HepG2 (cell line): ENCODE measurements around the gene CYYR1. TPM values are rescaled to one million over a fixed set of nuclear protein-coding genes. Genes with fewer than 3 reads are reported as not detected.

Source experiments
- ATAC-seq: fragments of 200-7000 bp; cut with Tn5 transposase; 3 replicates; pipeline ENCODE4 v1.9.1; 2020; ENCODE audit warnings: mild to moderate bottlenecking, moderate library complexity
- BruUV-seq: library from RNA; stranded (reverse); fragments of 400-500 nt; replicated peaks from 2 replicates; lab custom pipeline; 2021; lab: Mats Ljungman, UMichigan
- CTCF ChIA-PET: fragments of 300-600 bp; formaldehyde crosslinking; extraction: SDS; loops from one replicate; lab custom pipeline; 2021; ENCODE audit warnings: low total read pairs, inconsistent platforms, low intra/inter-chr PET ratio; lab: Yijun Ruan, JAX
- POLR2A ChIA-PET: fragments of 350-600 bp; sonication (Branson Sonifier 250); formaldehyde crosslinking; loops from one replicate; lab custom pipeline; 2020; ENCODE audit warnings: antibody characterized with exemption, inconsistent platforms; lab: Yijun Ruan, JAX
- DNase-seq: peaks from one replicate; pipeline ENCODE4 v3.0.0-alpha.2; 2015; ENCODE audit warnings: low spot score
- FAIRE-seq: peaks from 3 replicates; lab custom pipeline; 2011; peaks lifted over from hg19 to GRCh38; lab: Jason Lieb, UNC
- H2AFZ ChIP-seq: one replicate; pipeline ENCODE4 v1.6.1; 2011; ENCODE audit warnings: low read length, inconsistent platforms
- H3K27ac ChIP-seq: fragments of 300-600 bp; 3 replicates; pipeline ENCODE4 v1.8.0; 2011; ENCODE audit warnings: mixed run types, mild to moderate bottlenecking, mixed read lengths, low read length, inconsistent platforms; ENCODE audit not compliant: insufficient read depth; ENCODE audit errors: extremely low read length
- H3K27me3 ChIP-seq, 2 experiments: fragments of 200-600 bp in 1 of 2; 2 replicates in 1 of 2; 3 replicates in 1 of 2; pipeline versions ENCODE4 v1.6.0 to v1.8.0; 2011; ENCODE audit warnings: low read length in 2 of 2, mild to moderate bottlenecking in 2 of 2, moderate library complexity in 2 of 2, inconsistent platforms in 1 of 2; ENCODE audit not compliant: insufficient read depth in 2 of 2, control insufficient read depth in 1 of 2
- H3K36me3 ChIP-seq, 2 experiments: fragments of 200-600 bp in 1 of 2; replicated peaks in 1 of 2; 2 replicates in 1 of 2; 3 replicates in 1 of 2; pipeline versions ENCODE4 v1.5.1 to v1.8.0; 2011; ENCODE audit warnings: low read length in 2 of 2, inconsistent platforms in 1 of 2; ENCODE audit not compliant: insufficient read depth in 2 of 2, control insufficient read depth in 1 of 2
- H3K4me1 ChIP-seq: 2 replicates; pipeline ENCODE4 v1.5.1; 2012; ENCODE audit warnings: low read length, inconsistent platforms; ENCODE audit not compliant: insufficient read depth
- H3K4me2 ChIP-seq: 2 replicates; pipeline ENCODE4 v1.6.0; 2011; ENCODE audit warnings: low read depth, low read length, inconsistent platforms
- H3K4me3 ChIP-seq, 3 experiments: fragments of 200-600 bp in 1 of 3; sonication (generic), shearing (Covaris generic) in 1 of 3; replicated peaks in 1 of 3; 2 replicates each; pipeline ENCODE4 v1.5.1; 2011 to 2016; ENCODE audit warnings: low read length in 3 of 3, inconsistent platforms in 2 of 3, low read depth in 2 of 3, mild to moderate bottlenecking in 2 of 3, control low read depth in 1 of 3, mixed read lengths in 1 of 3; ENCODE audit not compliant: insufficient read depth in 1 of 3
- H3K79me2 ChIP-seq: one replicate; pipeline ENCODE4 v1.6.1; 2011; ENCODE audit warnings: low read length, inconsistent platforms; ENCODE audit not compliant: insufficient read depth
- H3K9ac ChIP-seq: 2 replicates; pipeline ENCODE4 v1.6.0; 2011; ENCODE audit warnings: mild to moderate bottlenecking, low read depth, low read length, inconsistent platforms; ENCODE audit not compliant: insufficient read depth
- H3K9me3 ChIP-seq: 2 replicates; pipeline ENCODE4 v1.5.1; 2012; ENCODE audit warnings: mild to moderate bottlenecking, low read length
- H4K20me1 ChIP-seq: 2 replicates; pipeline ENCODE4 v1.6.0; 2011; ENCODE audit warnings: inconsistent platforms, mild to moderate bottlenecking, low read length, moderate library complexity; ENCODE audit not compliant: insufficient read depth
- CHCHD3 ChIP-seq: sonication (generic); formaldehyde crosslinking; IDR thresholded peaks from 2 replicates; pipeline ENCODE4 v1.8.0; 2022; ENCODE audit warnings: mild to moderate bottlenecking, missing genetic modification reagents, moderate library complexity
- FOSL1 ChIP-seq: sonication (generic); formaldehyde crosslinking; IDR thresholded peaks from 2 replicates; pipeline ENCODE4 v1.9.0; 2021; ENCODE audit warnings: missing genetic modification reagents, borderline replicate concordance
- IKZF4 ChIP-seq: sonication (generic); formaldehyde crosslinking; IDR thresholded peaks from 2 replicates; pipeline ENCODE4 v1.5.1; 2020; ENCODE audit warnings: borderline replicate concordance, mild to moderate bottlenecking, low read depth, missing genetic modification reagents; ENCODE audit errors: not compliant biosample characterization
- RARA ChIP-seq: IDR thresholded peaks from 2 replicates; pipeline ENCODE4 v1.6.1; 2016; ENCODE audit warnings: missing genetic modification reagents, missing compliant biosample characterization
- SATB2 ChIP-seq: sonication (generic); formaldehyde crosslinking; IDR thresholded peaks from 2 replicates; pipeline ENCODE4 v1.5.0; 2020; ENCODE audit warnings: missing genetic modification reagents
- SNRNP70 ChIP-seq: fragments of 200-400 bp; formaldehyde crosslinking; IDR thresholded peaks from 2 replicates; pipeline ENCODE4 v1.6.1; 2017; ENCODE audit warnings: mild to moderate bottlenecking, low read depth, low read length, moderate library complexity
- TCF7 ChIP-seq: sonication (generic); IDR thresholded peaks from 2 replicates; pipeline ENCODE4 v1.6.1; 2016; ENCODE audit warnings: antibody characterized with exemption, low read depth
- TCF7L2 ChIP-seq: IDR thresholded peaks from 2 replicates; pipeline ENCODE4 v1.6.1; 2011; ENCODE audit warnings: mild to moderate bottlenecking, low read depth, low read length, moderate library complexity
- ZNF34 ChIP-seq: sonication (generic); formaldehyde crosslinking; IDR thresholded peaks from 2 replicates; pipeline ENCODE4 v1.4.0; 2020; ENCODE audit warnings: mild to moderate bottlenecking, missing genetic modification reagents, borderline replicate concordance
- ZNF562 ChIP-seq: sonication (generic); formaldehyde crosslinking; IDR thresholded peaks from 2 replicates; pipeline ENCODE4 v1.8.0; 2022; ENCODE audit warnings: missing genetic modification reagents, borderline replicate concordance
- ZNF761 ChIP-seq: sonication (generic); formaldehyde crosslinking; conservative IDR thresholded peaks from 2 replicates; pipeline ENCODE4 v1.4.0; 2020; ENCODE audit warnings: mild to moderate bottlenecking, missing genetic modification reagents
- ZNF878 ChIP-seq: sonication (generic); formaldehyde crosslinking; IDR thresholded peaks from 2 replicates; pipeline ENCODE4 v1.8.1; 2023; ENCODE audit warnings: mild to moderate bottlenecking, missing genetic modification reagents, moderate library complexity
- WGBS: methylation state at CpG from one replicate; pipeline ENCODE4 v1.1.6; 2017; ENCODE audit warnings: low lambda C conversion rate; 5-methylcytosine and 5-hydroxymethylcytosine counted together
- in situ Hi-C: cut with HindIII; loops from 2 replicates; pipeline ENCODE4 v1.10.0; 2017; ENCODE audit warnings: low pct_unique_long_range_greater_than_20kb; ENCODE audit not compliant: extremely low pct_ligation_motif_present
- intact Hi-C: fragments of 100-400 bp; cut with micrococcal nuclease; formaldehyde crosslinking; loops from one replicate; pipeline ENCODE4 v1.10.0; 2022; ENCODE audit not compliant: unreplicated experiment
- polyA plus RNA-seq, 8 experiments: library from polyadenylated mRNA; depleted of rRNA in 3 of 8; stranded (reverse) in 7 of 8; unstranded in 1 of 8; fragments of >200 nt; fragmentation: Illumina TruSeq in 4 of 8; extraction: Trizol in 4 of 8; gene quantifications; 2 replicates each; pipeline versions ENCODE4 v1.2.1 to v1.2.3, GENCODE V29; 2011 to 2016; ENCODE audit warnings: low read depth in 4 of 8, missing spikeins in 1 of 8, mixed read lengths in 1 of 8; ENCODE audit not compliant: insufficient read depth in 1 of 8
- total RNA-seq, 5 experiments: library from RNA; depleted of rRNA; stranded (reverse); fragments of >200 nt; fragmentation: Illumina TruSeq; extraction: Trizol; gene quantifications; 2 replicates each; pipeline ENCODE4 v1.2.3, GENCODE V29; 2016; ENCODE audit warnings: low read depth in 1 of 5
- TF ChIP-seq, protein P1 (sequence below): sonication (generic); formaldehyde crosslinking; IDR thresholded peaks from 2 replicates; pipeline ENCODE4 v1.5.1; 2020; ENCODE audit warnings: mild to moderate bottlenecking, missing genetic modification reagents, moderate library complexity
- TF ChIP-seq, protein P2 (sequence below): sonication (generic); formaldehyde crosslinking; IDR thresholded peaks from 2 replicates; pipeline ENCODE4 v1.9.0; 2022; ENCODE audit warnings: missing genetic modification reagents, mild to moderate bottlenecking, borderline replicate concordance
- TF ChIP-seq, protein P3 (sequence below), 2 experiments: sonication (generic) in 1 of 2; formaldehyde crosslinking in 1 of 2; IDR thresholded peaks; 2 replicates each; pipeline versions ENCODE4 v1.4.0 to v1.6.1; 2018 to 2020; ENCODE audit warnings: missing genetic modification reagents in 2 of 2, borderline replicate concordance in 1 of 2, low read depth in 1 of 2, mild to moderate bottlenecking in 1 of 2, missing biosample characterization in 1 of 2
- TF ChIP-seq, protein P4 (sequence below): sonication (generic); formaldehyde crosslinking; IDR thresholded peaks from 2 replicates; pipeline ENCODE4 v1.8.0; 2022; ENCODE audit warnings: missing genetic modification reagents, mild to moderate bottlenecking, inconsistent platforms, borderline replicate concordance

CYYR1 gene
- total and polyA plus RNA-seq, 2 of the 13 experiments (the other 11 are each of a cell fraction or from before 2014, with no cell fraction given), result not detected

DNA sequence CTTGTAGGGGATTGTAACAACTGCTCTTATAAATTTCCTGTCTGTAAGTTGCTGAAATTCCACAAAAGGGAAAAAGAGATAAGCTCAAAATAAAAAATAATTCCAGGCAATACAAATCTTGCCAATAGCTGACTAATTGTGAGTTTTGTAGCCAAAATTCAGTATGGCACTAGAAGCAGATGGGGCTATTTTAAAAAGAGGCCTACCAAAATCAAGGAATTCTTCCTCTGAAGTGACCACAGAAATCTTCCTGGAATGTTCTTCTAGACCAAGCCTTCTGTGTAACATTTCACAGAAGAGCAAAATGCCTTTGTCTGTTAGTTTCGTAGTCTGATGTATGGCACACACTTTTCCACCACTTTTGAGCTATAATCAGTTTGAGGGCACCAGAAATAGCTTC lies 127.6 kb downstream of the CYYR1 start:
- Histone ChIP-seq H3K27ac (no peak overlapping the region), H4K20me1 (no peaks in the 10 kb centered on the region), H3K27me3 (no peaks in the 10 kb centered on the region), H2AFZ (no peak overlapping the region), H3K9me3 (peaks cover 85% of the 10 kb centered on the region), H3K79me2 (no peaks in the 10 kb centered on the region), H3K4me2 (no peak overlapping the region), H3K36me3 (no peaks in the 10 kb centered on the region), H3K9ac (no peak overlapping the region), H3K4me1 (no peaks in the 10 kb centered on the region), H3K4me3 (no peak overlapping the region)
- in situ Hi-C loops, result no loop called here
- WGBS, result 0% methylated on average over 1 of the region's 1 CpG
- ATAC-seq (no peak), DNase-seq (no peak), FAIRE-seq (no peak)
- POLR2A ChIA-PET, result no interaction called here
- BruUV-seq, result no TSS peak
- CTCF ChIA-PET, result no interaction called here
- intact Hi-C loops, result no loop called here
- TF ChIP-seq SNRNP70 (no peak), FOSL1 (no peak), ZNF562 (CRISPR knock-in tag) (no peak), CHCHD3 (CRISPR knock-in tag) (no peak), TCF7L2 (no peak), IKZF4 (CRISPR knock-in tag) (no peak), TCF7 (no peak), ZNF34 (CRISPR knock-in tag) (no peak), SATB2 (CRISPR knock-in tag) (no peak), RARA (CRISPR knock-in tag) (no peak), ZNF761 (CRISPR knock-in tag) (no peak), ZNF878 (no peak)
- TF ChIP-seq, protein P1, sequence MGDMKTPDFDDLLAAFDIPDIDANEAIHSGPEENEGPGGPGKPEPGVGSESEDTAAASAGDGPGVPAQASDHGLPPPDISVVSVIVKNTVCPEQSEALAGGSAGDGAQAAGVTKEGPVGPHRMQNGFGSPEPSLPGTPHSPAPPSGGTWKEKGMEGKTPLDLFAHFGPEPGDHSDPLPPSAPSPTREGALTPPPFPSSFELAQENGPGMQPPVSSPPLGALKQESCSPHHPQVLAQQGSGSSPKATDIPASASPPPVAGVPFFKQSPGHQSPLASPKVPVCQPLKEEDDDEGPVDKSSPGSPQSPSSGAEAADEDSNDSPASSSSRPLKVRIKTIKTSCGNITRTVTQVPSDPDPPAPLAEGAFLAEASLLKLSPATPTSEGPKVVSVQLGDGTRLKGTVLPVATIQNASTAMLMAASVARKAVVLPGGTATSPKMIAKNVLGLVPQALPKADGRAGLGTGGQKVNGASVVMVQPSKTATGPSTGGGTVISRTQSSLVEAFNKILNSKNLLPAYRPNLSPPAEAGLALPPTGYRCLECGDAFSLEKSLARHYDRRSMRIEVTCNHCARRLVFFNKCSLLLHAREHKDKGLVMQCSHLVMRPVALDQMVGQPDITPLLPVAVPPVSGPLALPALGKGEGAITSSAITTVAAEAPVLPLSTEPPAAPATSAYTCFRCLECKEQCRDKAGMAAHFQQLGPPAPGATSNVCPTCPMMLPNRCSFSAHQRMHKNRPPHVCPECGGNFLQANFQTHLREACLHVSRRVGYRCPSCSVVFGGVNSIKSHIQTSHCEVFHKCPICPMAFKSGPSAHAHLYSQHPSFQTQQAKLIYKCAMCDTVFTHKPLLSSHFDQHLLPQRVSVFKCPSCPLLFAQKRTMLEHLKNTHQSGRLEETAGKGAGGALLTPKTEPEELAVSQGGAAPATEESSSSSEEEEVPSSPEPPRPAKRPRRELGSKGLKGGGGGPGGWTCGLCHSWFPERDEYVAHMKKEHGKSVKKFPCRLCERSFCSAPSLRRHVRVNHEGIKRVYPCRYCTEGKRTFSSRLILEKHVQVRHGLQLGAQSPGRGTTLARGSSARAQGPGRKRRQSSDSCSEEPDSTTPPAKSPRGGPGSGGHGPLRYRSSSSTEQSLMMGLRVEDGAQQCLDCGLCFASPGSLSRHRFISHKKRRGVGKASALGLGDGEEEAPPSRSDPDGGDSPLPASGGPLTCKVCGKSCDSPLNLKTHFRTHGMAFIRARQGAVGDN (CRISPR knock-in tag), result no peak
- TF ChIP-seq, protein P2, sequence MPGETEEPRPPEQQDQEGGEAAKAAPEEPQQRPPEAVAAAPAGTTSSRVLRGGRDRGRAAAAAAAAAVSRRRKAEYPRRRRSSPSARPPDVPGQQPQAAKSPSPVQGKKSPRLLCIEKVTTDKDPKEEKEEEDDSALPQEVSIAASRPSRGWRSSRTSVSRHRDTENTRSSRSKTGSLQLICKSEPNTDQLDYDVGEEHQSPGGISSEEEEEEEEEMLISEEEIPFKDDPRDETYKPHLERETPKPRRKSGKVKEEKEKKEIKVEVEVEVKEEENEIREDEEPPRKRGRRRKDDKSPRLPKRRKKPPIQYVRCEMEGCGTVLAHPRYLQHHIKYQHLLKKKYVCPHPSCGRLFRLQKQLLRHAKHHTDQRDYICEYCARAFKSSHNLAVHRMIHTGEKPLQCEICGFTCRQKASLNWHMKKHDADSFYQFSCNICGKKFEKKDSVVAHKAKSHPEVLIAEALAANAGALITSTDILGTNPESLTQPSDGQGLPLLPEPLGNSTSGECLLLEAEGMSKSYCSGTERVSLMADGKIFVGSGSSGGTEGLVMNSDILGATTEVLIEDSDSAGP (CRISPR knock-in tag), result no peak
- TF ChIP-seq, protein P3, sequence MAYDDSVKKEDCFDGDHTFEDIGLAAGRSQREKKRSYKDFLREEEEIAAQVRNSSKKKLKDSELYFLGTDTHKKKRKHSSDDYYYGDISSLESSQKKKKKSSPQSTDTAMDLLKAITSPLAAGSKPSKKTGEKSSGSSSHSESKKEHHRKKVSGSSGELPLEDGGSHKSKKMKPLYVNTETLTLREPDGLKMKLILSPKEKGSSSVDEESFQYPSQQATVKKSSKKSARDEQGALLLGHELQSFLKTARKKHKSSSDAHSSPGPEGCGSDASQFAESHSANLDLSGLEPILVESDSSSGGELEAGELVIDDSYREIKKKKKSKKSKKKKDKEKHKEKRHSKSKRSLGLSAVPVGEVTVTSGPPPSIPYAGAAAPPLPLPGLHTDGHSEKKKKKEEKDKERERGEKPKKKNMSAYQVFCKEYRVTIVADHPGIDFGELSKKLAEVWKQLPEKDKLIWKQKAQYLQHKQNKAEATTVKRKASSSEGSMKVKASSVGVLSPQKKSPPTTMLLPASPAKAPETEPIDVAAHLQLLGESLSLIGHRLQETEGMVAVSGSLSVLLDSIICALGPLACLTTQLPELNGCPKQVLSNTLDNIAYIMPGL (CRISPR knock-in tag; IDR thresholded peaks at IDR 0.05; ENCODE audit: borderline replicate concordance in 1 of 2, low read depth in 1 of 2), result no peak
- TF ChIP-seq, protein P4, sequence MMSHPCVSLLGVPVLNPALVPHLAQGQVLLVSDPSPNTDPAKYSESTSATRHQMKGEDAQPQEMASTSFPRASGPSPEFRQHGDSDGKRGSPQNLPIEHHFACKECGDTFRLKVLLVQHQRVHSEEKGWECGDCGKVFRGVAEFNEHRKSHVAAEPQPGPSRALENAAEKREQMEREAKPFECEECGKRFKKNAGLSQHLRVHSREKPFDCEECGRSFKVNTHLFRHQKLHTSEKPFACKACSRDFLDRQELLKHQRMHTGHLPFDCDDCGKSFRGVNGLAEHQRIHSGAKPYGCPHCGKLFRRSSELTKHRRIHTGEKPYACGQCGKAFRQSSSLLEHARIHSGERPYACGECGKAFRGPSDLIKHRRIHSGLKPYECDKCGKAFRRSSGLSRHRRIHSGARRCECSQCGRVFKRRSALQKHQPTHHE (CRISPR knock-in tag), result no peak
